Natural killer cell (primary cell): Measurements from ENCODE around the gene TAS2R40. TPM values are rescaled to one million over a fixed set of nuclear protein-coding genes. Genes with fewer than 3 reads are reported as not detected.
A peak's percentile ranks its signal among the peaks of the same experiment; 100 is the strongest.

Source experiments
- ATAC-seq, 3 donors: fragments of 150-1000 bp in 2 of 3; fragments of 200-7000 bp in 1 of 3; cut with Tn5 transposase; 1 replicate in 1 of 3; 2 replicates in 2 of 3; pipeline ENCODE4 v1.10.0; 2021; ENCODE audit warnings: mild to moderate bottlenecking in 2 of 3, moderate library complexity in 2 of 3
- DNase-seq, 2 donors: peaks; one replicate each; pipeline versions ENCODE4 v3.0.0 to v3.0.0-alpha.2; 2013 to 2021; ENCODE audit warnings: mixed read lengths in 1 of 2
- H3K27ac ChIP-seq: one replicate; pipeline ENCODE4 v1.5.1; 2013; ENCODE audit warnings: mild to moderate bottlenecking, low read length
- H3K27me3 ChIP-seq: one replicate; pipeline ENCODE4 v1.6.1; 2013; ENCODE audit warnings: low read length; ENCODE audit not compliant: control insufficient read depth, insufficient read depth
- H3K36me3 ChIP-seq: one replicate; pipeline ENCODE4 v1.6.1; 2013; ENCODE audit warnings: low read length; ENCODE audit not compliant: control insufficient read depth, insufficient read depth
- H3K4me1 ChIP-seq: one replicate; pipeline ENCODE4 v1.6.1; 2013; ENCODE audit warnings: low read length; ENCODE audit not compliant: control insufficient read depth, insufficient read depth
- H3K4me3 ChIP-seq: one replicate; pipeline ENCODE4 v1.5.1; 2013; ENCODE audit warnings: low read length
- H3K9me3 ChIP-seq: one replicate; pipeline ENCODE4 v1.6.1; 2013; ENCODE audit warnings: low read length; ENCODE audit not compliant: control insufficient read depth, insufficient read depth
- H3K27ac Mint-ChIP-seq, 2 donors: one replicate each; pipeline ENCODE4 v1.8.0; 2022; ENCODE audit warnings: mild to moderate bottlenecking in 2 of 2, mixed read lengths in 2 of 2, moderate library complexity in 1 of 2
- H3K27me3 Mint-ChIP-seq, 2 donors: one replicate each; pipeline ENCODE4 v1.8.0; 2022; ENCODE audit warnings: low read depth in 2 of 2, mixed read lengths in 2 of 2
- H3K36me3 Mint-ChIP-seq: one replicate; pipeline ENCODE4 v1.8.0; 2022; ENCODE audit warnings: mixed read lengths
- H3K4me1 Mint-ChIP-seq, 2 donors: one replicate each; pipeline ENCODE4 v1.8.0; 2022; ENCODE audit warnings: mixed read lengths in 2 of 2
- H3K4me3 Mint-ChIP-seq: one replicate; pipeline ENCODE4 v1.8.0; 2022; ENCODE audit warnings: mild to moderate bottlenecking, moderate library complexity, mixed read lengths
- H3K9me3 Mint-ChIP-seq, 2 donors: one replicate each; pipeline ENCODE4 v1.8.0; 2022; ENCODE audit warnings: mixed read lengths in 2 of 2
- CTCF ChIP-seq: fragments of 200-600 bp; IDR thresholded peaks from one replicate; pipeline ENCODE4 v1.8.0; 2022; ENCODE audit warnings: antibody characterized with exemption
- WGBS: methylation state at CpG from one replicate; pipeline ENCODE4 v1.1.7; 2013; ENCODE audit warnings: missing lambda C conversion rate; ENCODE audit not compliant: insufficient coverage; 5-methylcytosine and 5-hydroxymethylcytosine counted together
- intact Hi-C: fragments of 100-400 bp; cut with micrococcal nuclease; formaldehyde crosslinking; loops from one replicate; pipeline ENCODE4 v1.14.2; 2022
- total RNA-seq, 4 donors: library from RNA; stranded (reverse); fragments of 120-200 nt in 1 of 4; gene quantifications; one replicate each; pipeline versions ENCODE4 v1.2.3 to v1.2.4, GENCODE V29; 2013 to 2022

TAS2R40 gene
- total RNA-seq, 3 donors from 2014 or later (not counting 1 experiment from before 2014, with no cell fraction given): not detected

- WGBS: 92% methylated on average over 2 of the region's 2 CpGs
- Mint-ChIP-seq H3K4me3 (no peak overlapping the region), H3K4me1 (no peaks in the 10 kb centered on the region), H3K9me3 (no peaks in the 10 kb centered on the region), H3K36me3 (no peaks in the 10 kb centered on the region), H3K27ac (no peak overlapping the region), H3K27me3 (peaks cover 4 to 16% of the 10 kb centered on the region in 2 donors)
- no peaks in the 10 kb centered on the region for H3K4me1 ChIP-seq
- no peaks in the 10 kb centered on the region for H3K9me3 ChIP-seq
- DNase-seq: no peak
- intact Hi-C loops: no loop called here
- TF ChIP-seq CTCF: no peak
- H3K4me3 ChIP-seq: no peak overlapping the region
- H3K36me3 ChIP-seq: no peaks in the 10 kb centered on the region
- H3K27me3 ChIP-seq: no peaks in the 10 kb centered on the region
- H3K27ac ChIP-seq: no peak overlapping the region
- no peak for ATAC-seq
These were observed 5.2 kb upstream of the TAS2R40 start for GRCh38 chr7:143216686-143217085.

- no peaks in the 10 kb centered on the region for H3K4me1 Mint-ChIP-seq
- H3K27me3 ChIP-seq: no peaks in the 10 kb centered on the region
- ATAC-seq: no peak
- no peak overlapping the region for H3K27ac ChIP-seq
- H3K36me3 ChIP-seq: no peaks in the 10 kb centered on the region
- 100% methylated on average over 1 of the region's 2 CpGs for WGBS
- H3K4me3 Mint-ChIP-seq: no peak overlapping the region
- TF ChIP-seq CTCF: no peak
- H3K27me3 Mint-ChIP-seq: peaks cover 13 to 27% of the 10 kb centered on the region in 2 donors
- no peaks in the 10 kb centered on the region for H3K9me3 Mint-ChIP-seq
- intact Hi-C loops: no loop called here
- no peak overlapping the region for H3K27ac Mint-ChIP-seq
- no peak for DNase-seq
- H3K36me3 Mint-ChIP-seq: no peaks in the 10 kb centered on the region
- H3K9me3 ChIP-seq: no peaks in the 10 kb centered on the region
- H3K4me1 ChIP-seq: no peaks in the 10 kb centered on the region
- H3K4me3 ChIP-seq: no peak overlapping the region
These were observed 4.0 kb upstream of the TAS2R40 start for GRCh38 chr7:143217806-143218205.

- Histone ChIP-seq H3K27me3 (peaks cover 3% of the 10 kb centered on the region), H3K9me3 (no peaks in the 10 kb centered on the region), H3K4me1 (no peaks in the 10 kb centered on the region), H3K36me3 (no peaks in the 10 kb centered on the region), H3K27ac (no peak overlapping the region), H3K4me3 (no peak overlapping the region)
- H3K4me3 Mint-ChIP-seq: no peak overlapping the region
- no peaks in the 10 kb centered on the region for H3K4me1 Mint-ChIP-seq
- DNase-seq: no peak
- ATAC-seq: no peak
- 80% methylated on average over 1 of the region's 2 CpGs for WGBS
- no peak for TF ChIP-seq CTCF
- H3K36me3 Mint-ChIP-seq: no peaks in the 10 kb centered on the region
- no peaks in the 10 kb centered on the region for H3K9me3 Mint-ChIP-seq
- H3K27me3 Mint-ChIP-seq: peaks cover 22 to 39% of the 10 kb centered on the region in 2 donors
- intact Hi-C loops: no loop called here
- no peak overlapping the region for H3K27ac Mint-ChIP-seq
These were observed 551 bp upstream of the TAS2R40 start for GRCh38 chr7:143221286-143221685.

- no peak overlapping the region for H3K4me3 Mint-ChIP-seq
- peaks cover 22 to 31% of the 10 kb centered on the region in 2 donors for H3K27me3 Mint-ChIP-seq
- Histone ChIP-seq H3K27ac (no peak overlapping the region), H3K27me3 (peaks cover 3% of the 10 kb centered on the region), H3K4me3 (no peak overlapping the region), H3K9me3 (no peaks in the 10 kb centered on the region), H3K4me1 (no peaks in the 10 kb centered on the region), H3K36me3 (no peaks in the 10 kb centered on the region)
- no peak overlapping the region for H3K27ac Mint-ChIP-seq
- H3K9me3 Mint-ChIP-seq: no peaks in the 10 kb centered on the region
- ATAC-seq (peak in 2 of 3 donors; percentile 35 to 69), DNase-seq (no peak)
- 41% methylated on average over 7 of the region's 7 CpGs for WGBS
- no peaks in the 10 kb centered on the region for H3K4me1 Mint-ChIP-seq
- no peak for TF ChIP-seq CTCF
- no peaks in the 10 kb centered on the region for H3K36me3 Mint-ChIP-seq
- intact Hi-C loops: no loop called here
These were observed 945 bp downstream of the TAS2R40 start for GRCh38 chr7:143222782-143223181.
